ENCODE data around the gene FADS3. TPM values are rescaled to one million over a fixed set of nuclear protein-coding genes. Genes with fewer than 3 reads are reported as not detected.

Gene FADS3
- total RNA-seq, 2 donors from 2014 or later, result 83.0 to 106 TPM

- intact Hi-C loops (cut with DNase I), result no loop called here
These were observed 40.0 kb downstream of the FADS3 start for GRCh38 chr11:61851113-61851899.

GRCh38 chr11:61850687-61851086 lies 40.7 kb downstream of the FADS3 start:
- intact Hi-C loops (cut with DNase I), result no loop called here
- no peak for DNase-seq (ENCODE audit: low spot score)

More at GRCh38 chr11:61851113-61851899, 40.0 kb downstream of the FADS3 start:
- DNase-seq (ENCODE audit: low spot score), result no peak

- intact Hi-C loops (cut with DNase I), result no loop called here
- DNase-seq (ENCODE audit: low spot score), result no peak
These were observed 42.7 kb downstream of the FADS3 start for GRCh38 chr11:61848631-61849030.

GRCh38 chr11:61847914-61848581 lies 43.3 kb downstream of the FADS3 start:
- intact Hi-C loops (cut with DNase I), result no loop called here
- DNase-seq (ENCODE audit: low spot score), result no peak

- intact Hi-C loops (cut with DNase I), result no loop called here
- no peak for DNase-seq (ENCODE audit: low spot score)
These were observed 44.9 kb downstream of the FADS3 start for GRCh38 chr11:61846362-61847020.

- intact Hi-C loops (cut with DNase I), result no loop called here
- DNase-seq (ENCODE audit: low spot score), result no peak
These were observed 46.3 kb downstream of the FADS3 start for GRCh38 chr11:61844909-61845565.

- intact Hi-C loops (cut with DNase I), result no loop called here
- DNase-seq (ENCODE audit: low spot score), result peak; percentile 72
These were observed 48.9 kb downstream of the FADS3 start for GRCh38 chr11:61842528-61842820.

GRCh38 chr11:61841636-61842527 lies 49.5 kb downstream of the FADS3 start:
- peak; percentile 74 for DNase-seq (ENCODE audit: low spot score)
- intact Hi-C loops (cut with DNase I), result no loop called here

- intact Hi-C loops (cut with DNase I), result no loop called here
- peak; percentile 62 for DNase-seq (ENCODE audit: low spot score)
These were observed 51.0 kb downstream of the FADS3 start for GRCh38 chr11:61840371-61840770.

GRCh38 chr11:61839742-61840141 lies 51.6 kb downstream of the FADS3 start:
- no peak for DNase-seq (ENCODE audit: low spot score)
- intact Hi-C loops (cut with DNase I), result no loop called here

GRCh38 chr11:61838921-61839320 lies 52.4 kb downstream of the FADS3 start:
- DNase-seq (ENCODE audit: low spot score), result peak; percentile 56
- intact Hi-C loops (cut with DNase I), result no loop called here

GRCh38 chr11:61838501-61838900 lies 52.8 kb downstream of the FADS3 start:
- intact Hi-C loops (cut with DNase I), result no loop called here
- DNase-seq (ENCODE audit: low spot score), result peak; percentile 43

GRCh38 chr11:61837411-61838005 lies 53.8 kb downstream of the FADS3 start:
- intact Hi-C loops (cut with DNase I), result no loop called here
- peak; percentile 68 for DNase-seq (ENCODE audit: low spot score)

GRCh38 chr11:61836193-61836592 lies 55.2 kb downstream of the FADS3 start:
- peak; percentile 70 for DNase-seq (ENCODE audit: low spot score)
- intact Hi-C loops (cut with DNase I), result no loop called here

- peak; percentile 93 for DNase-seq (ENCODE audit: low spot score)
These were observed 56.9 kb downstream of the FADS3 start for GRCh38 chr11:61834278-61835048.

GRCh38 chr11:61833926-61834277 lies 57.4 kb downstream of the FADS3 start:
- DNase-seq (ENCODE audit: low spot score), result peak; percentile 71
- intact Hi-C loops (cut with DNase I), result no loop called here

More at GRCh38 chr11:61834278-61835048, 56.9 kb downstream of the FADS3 start:
- intact Hi-C loops (cut with DNase I), result no loop called here

- intact Hi-C loops (cut with DNase I), result no loop called here
- peak; percentile 45 for DNase-seq (ENCODE audit: low spot score)
These were observed 57.9 kb downstream of the FADS3 start for GRCh38 chr11:61833471-61833870.

- DNase-seq (ENCODE audit: low spot score), result peak; percentile 64
- intact Hi-C loops (cut with DNase I), result no loop called here
These were observed 58.6 kb downstream of the FADS3 start for GRCh38 chr11:61832754-61833153.
